GM12878 (cell line): ENCODE measurements around the gene VSTM2L. TPM values are rescaled to one million over a fixed set of nuclear protein-coding genes. Genes with fewer than 3 reads are reported as not detected.

Experiments
- ATAC-seq: fragments of 200-7000 bp; cut with Tn5 transposase; 3 replicates; pipeline ENCODE4 v1.9.1; 2020; ENCODE audit warnings: mild to moderate bottlenecking, moderate library complexity
- BruUV-seq: library from RNA; stranded (reverse); fragments of 400-500 nt; replicated peaks from 2 replicates; lab custom pipeline; 2021; lab: Mats Ljungman, UMichigan
- CTCF ChIA-PET: fragments of 300-600 bp; sonication (Branson Sonifier 250); formaldehyde crosslinking; extraction: SDS; loops from one replicate; lab custom pipeline; 2021; ENCODE audit warnings: inconsistent platforms; lab: Yijun Ruan, JAX
- POLR2A ChIA-PET: fragments of 350-600 bp; formaldehyde crosslinking; extraction: SDS; loops from one replicate; lab custom pipeline; 2021; ENCODE audit warnings: inconsistent platforms; lab: Charles Lee
- RAD21 ChIA-PET: fragments of 300-600 bp; sonication (Branson Sonifier 250); formaldehyde crosslinking; loops from one replicate; lab custom pipeline; 2023; ENCODE audit warnings: antibody characterized with exemption; ENCODE audit not compliant: unreplicated experiment; lab: Charles Lee
- SMC1A ChIA-PET: fragments of 300-600 bp; sonication (Branson Sonifier 250); formaldehyde crosslinking; loops from one replicate; lab custom pipeline; 2023; ENCODE audit not compliant: unreplicated experiment, uncharacterized antibody; lab: Charles Lee
- DNase-seq: peaks from one replicate; pipeline ENCODE4 v3.0.0-alpha.2; 2011; ENCODE audit warnings: low read depth, low spot score
- FAIRE-seq: peaks from 3 replicates; lab custom pipeline; 2011; peaks lifted over from hg19 to GRCh38; lab: Jason Lieb, UNC
- H2AFZ ChIP-seq: 2 replicates; pipeline ENCODE4 v1.6.0; 2011; ENCODE audit warnings: low read depth, low read length, control low read depth; ENCODE audit not compliant: control insufficient read depth
- H3K27ac ChIP-seq: 2 replicates; pipeline ENCODE4 v1.5.1; 2011; ENCODE audit warnings: control low read depth; ENCODE audit not compliant: control insufficient read depth, insufficient read depth
- H3K27me3 ChIP-seq, 2 experiments: replicated peaks in 1 of 2; 2 replicates each; pipeline versions ENCODE4 v1.6.0 to v1.6.1; 2011; ENCODE audit warnings: low read length in 1 of 2; ENCODE audit not compliant: control insufficient read depth in 2 of 2, insufficient read depth in 2 of 2
- H3K36me3 ChIP-seq, 2 experiments: 2 replicates each; pipeline ENCODE4 v1.5.1; 2011; ENCODE audit warnings: low read length in 1 of 2; ENCODE audit not compliant: control insufficient read depth in 2 of 2, insufficient read depth in 2 of 2
- H3K4me1 ChIP-seq: 2 replicates; pipeline ENCODE4 v1.6.1; 2011; ENCODE audit warnings: mild to moderate bottlenecking, low read length, moderate library complexity, mixed read lengths; ENCODE audit not compliant: control insufficient read depth, insufficient read depth
- H3K4me2 ChIP-seq: 2 replicates; pipeline ENCODE4 v1.6.0; 2011; ENCODE audit warnings: control low read depth; ENCODE audit not compliant: control insufficient read depth, insufficient read depth
- H3K4me3 ChIP-seq: fragments of 200-600 bp; sonication (generic); 2 replicates; pipeline ENCODE4 v1.5.1; 2016
- H3K79me2 ChIP-seq: 2 replicates; pipeline ENCODE4 v1.6.0; 2011; ENCODE audit warnings: low read length; ENCODE audit not compliant: control insufficient read depth, insufficient read depth
- H3K9ac ChIP-seq: 2 replicates; pipeline ENCODE4 v1.8.0; 2011; ENCODE audit warnings: low read length, control low read depth, mixed read lengths; ENCODE audit not compliant: control insufficient read depth, insufficient read depth
- H3K9me3 ChIP-seq: replicated peaks from 3 replicates; pipeline ENCODE4 v1.5.1; 2011; ENCODE audit warnings: mild to moderate bottlenecking, low read length; ENCODE audit not compliant: control insufficient read depth, insufficient read depth
- H4K20me1 ChIP-seq: 2 replicates; pipeline ENCODE4 v1.6.0; 2011; ENCODE audit not compliant: control insufficient read depth, insufficient read depth
- BMI1 ChIP-seq: fragments of 450-650 bp; IDR thresholded peaks from 2 replicates; pipeline ENCODE4 v1.6.1; 2016; ENCODE audit warnings: mild to moderate bottlenecking, moderate library complexity, borderline replicate concordance
- CBFB ChIP-seq: IDR thresholded peaks from 2 replicates; pipeline ENCODE4 v1.6.1; 2016; ENCODE audit warnings: antibody characterized with exemption, low read depth
- CHD2 ChIP-seq: IDR thresholded peaks from 2 replicates; pipeline ENCODE4 v1.6.1; 2011; ENCODE audit warnings: low read depth, low read length, improper control_type of control experiment, borderline replicate concordance
- E2F4 ChIP-seq: IDR thresholded peaks from 2 replicates; pipeline ENCODE4 v1.6.1; 2012; ENCODE audit warnings: low read depth, low read length, improper control_type of control experiment
- GATAD2B ChIP-seq: fragments of 450-650 bp; conservative IDR thresholded peaks from 2 replicates; pipeline ENCODE4 v1.6.1; 2017; ENCODE audit warnings: low read depth, mild to moderate bottlenecking, moderate library complexity
- MAX ChIP-seq: IDR thresholded peaks from 2 replicates; pipeline ENCODE4 v1.6.1; 2012; ENCODE audit warnings: low read depth, low read length, improper control_type of control experiment
- MTA3 ChIP-seq: IDR thresholded peaks from 2 replicates; pipeline ENCODE4 v1.6.1; 2012; ENCODE audit warnings: low read length, inconsistent platforms, borderline replicate concordance
- REST ChIP-seq: IDR thresholded peaks from 2 replicates; pipeline ENCODE4 v1.6.1; 2012; ENCODE audit warnings: mild to moderate bottlenecking, low read depth, low read length
- SMAD1 ChIP-seq: fragments of 450-650 bp; IDR thresholded peaks from 2 replicates; pipeline ENCODE4 v1.6.1; 2018; ENCODE audit warnings: mild to moderate bottlenecking, low read depth; ENCODE audit not compliant: partially characterized antibody
- SMARCA5 ChIP-seq: fragments of 450-650 bp; IDR thresholded peaks from 2 replicates; pipeline ENCODE4 v1.6.1; 2017; ENCODE audit warnings: mild to moderate bottlenecking
- SUZ12 ChIP-seq: fragments of 200-600 bp; sonication (generic); IDR thresholded peaks from one replicate; pipeline ENCODE4 v1.6.1; 2018; ENCODE audit warnings: antibody characterized with exemption, mild to moderate bottlenecking; ENCODE audit not compliant: unreplicated experiment
- WRNIP1 ChIP-seq: IDR thresholded peaks from 2 replicates; pipeline ENCODE4 v1.6.1; 2011; ENCODE audit warnings: low read depth, low read length, improper control_type of control experiment, borderline replicate concordance
- WGBS: methylation state at CpG from one replicate; pipeline ENCODE4 v1.1.6; 2016; ENCODE audit warnings: low lambda C conversion rate; ENCODE audit not compliant: insufficient replicate concordance, insufficient coverage; ENCODE audit errors: missing lambda C conversion rate; 5-methylcytosine and 5-hydroxymethylcytosine counted together
- in situ Hi-C: fragments of 300-500 bp; cut with MboI; formaldehyde crosslinking; loops from 9 replicates; pipeline ENCODE4 v1.14.3; 2018; ENCODE audit warnings: mixed read lengths
- intact Hi-C: fragments of 100-400 bp; cut with micrococcal nuclease; formaldehyde crosslinking; loops from one replicate; pipeline ENCODE4 v1.14.2; 2022; ENCODE audit not compliant: unreplicated experiment
- polyA plus RNA-seq, 11 experiments: library from polyadenylated mRNA; depleted of rRNA in 4 of 11; unstranded in 6 of 11; stranded (reverse) in 5 of 11; fragments of >200 nt; fragmentation: Nextera tagmentation in 4 of 11; fragmentation: Illumina TruSeq in 1 of 11; extraction: Ambion mirVana in 4 of 11; extraction: Trizol in 1 of 11; gene quantifications; 1 replicate in 1 of 11; 2 replicates in 10 of 11; pipeline versions ENCODE4 v1.2.1 to v1.2.3, GENCODE V29; 2011 to 2016; ENCODE audit warnings: inconsistent platforms in 2 of 11, missing spikeins in 2 of 11, low read depth in 1 of 11
- total RNA-seq, 4 experiments: library from RNA; depleted of rRNA in 3 of 4; stranded (reverse); fragments of >200 nt in 3 of 4; fragmentation: Illumina TruSeq in 1 of 4; extraction: Trizol in 1 of 4; gene quantifications; 2 replicates each; pipeline versions ENCODE4 v1.2.1 to v1.2.3, GENCODE V29; 2013 to 2021

Gene VSTM2L
- total and polyA plus RNA-seq, 10 of the 15 experiments (the other 5 are each of a cell fraction or from before 2014, with no cell fraction given): 0.05 to 1.5 (median 0.63) TPM; not detected in 2

GRCh38 chr20:37947943-37948342, 45.0 kb downstream of the VSTM2L start:
- BruUV-seq: no TSS peak
- TF ChIP-seq SUZ12: no peak
- TF ChIP-seq MAX: no peak
- TF ChIP-seq E2F4: no peak
- TF ChIP-seq BMI1: no peak
- no peak for TF ChIP-seq GATAD2B
- ATAC-seq (no peak), FAIRE-seq (no peak), DNase-seq (no peak)
- ChIA-PET RAD21 (no interaction called here), POLR2A (interaction anchor here (0.5 kb wide), 1 partner anchor 399 kb away, joined by 6 read pairs; no protein-coding TSS in a partner anchor), CTCF (no interaction called here), SMC1A (no interaction called here)
- Histone ChIP-seq H3K4me1 (no peaks in the 10 kb centered on the region), H3K27me3 (no peaks in the 10 kb centered on the region; a peak in 1 of 4 replicates), H4K20me1 (no peaks in the 10 kb centered on the region), H3K4me3 (no peak overlapping the region), H2AFZ (no peak overlapping the region), H3K9ac (no peak overlapping the region), H3K36me3 (no peaks in the 10 kb centered on the region), H3K27ac (no peak overlapping the region), H3K9me3 (peaks cover 1% of the 10 kb centered on the region; the same call in 1 of the 3 replicates), H3K79me2 (no peaks in the 10 kb centered on the region), H3K4me2 (no peak overlapping the region)
- WGBS: 47% methylated on average over 6 of the region's 6 CpGs
- intact Hi-C loops (no loop called here), in situ Hi-C loops (no loop called here)

GRCh38 chr20:37948956-37949355, 46.0 kb downstream of the VSTM2L start:
- no peak for ATAC-seq
- Histone ChIP-seq H3K79me2 (no peaks in the 10 kb centered on the region), H3K9ac (no peak overlapping the region), H3K9me3 (peaks cover 1% of the 10 kb centered on the region; the same call in 1 of the 3 replicates), H3K36me3 (no peaks in the 10 kb centered on the region), H2AFZ (no peak overlapping the region), H3K27ac (no peak overlapping the region), H3K4me2 (no peak overlapping the region), H3K4me3 (no peak overlapping the region), H3K4me1 (no peaks in the 10 kb centered on the region), H3K27me3 (no peaks in the 10 kb centered on the region; a peak in 1 of 4 replicates), H4K20me1 (no peaks in the 10 kb centered on the region)
- in situ Hi-C loops (no loop called here), intact Hi-C loops (no loop called here)
- no peak for DNase-seq
- POLR2A ChIA-PET: no interaction called here
- CTCF ChIA-PET: no interaction called here
- BruUV-seq: no TSS peak
- WGBS: 76% methylated on average over 11 of the region's 11 CpGs
- SMC1A ChIA-PET: no interaction called here
- RAD21 ChIA-PET: no interaction called here
- FAIRE-seq: no peak
- TF ChIP-seq SMARCA5 (no peak), WRNIP1 (no peak), MTA3 (no peak), BMI1 (no peak), SMAD1 (no peak), REST (no peak), E2F4 (no peak), CBFB (no peak), CHD2 (no peak)
